CD4-positive, alpha-beta T cell treated with Interferon alpha-2 for 1 hour (primary cell): ENCODE measurements around the gene BCAS1.

Experiments
- DNase-seq, 2 donors: peaks; one replicate each; pipeline ENCODE4 v3.0.0-alpha.2; 2020 to 2022

BCAS1 gene

GRCh38 chr20:53900380-53900999, 169.9 kb downstream of the BCAS1 start:
- DNase-seq, result no peak

GRCh38 chr20:53899351-53900167, 170.8 kb downstream of the BCAS1 start:
- peak; percentile 66 to 76 for DNase-seq

GRCh38 chr20:53898556-53898931, 171.8 kb downstream of the BCAS1 start:
- no peak for DNase-seq

GRCh38 chr20:53897884-53898555, 172.4 kb downstream of the BCAS1 start:
- DNase-seq, result no peak

GRCh38 chr20:53896647-53897046, 173.7 kb downstream of the BCAS1 start:
- no peak for DNase-seq

- no peak for DNase-seq
These were observed 174.4 kb downstream of the BCAS1 start for GRCh38 chr20:53896041-53896440.

- no peak for DNase-seq
These were observed 175.0 kb downstream of the BCAS1 start for GRCh38 chr20:53895385-53895755.

GRCh38 chr20:53894707-53895384, 175.5 kb downstream of the BCAS1 start:
- DNase-seq, result no peak
